Left ventricle myocardium superior (tissue), 1 donor: ENCODE results near the gene NBDY. TPM values are rescaled to one million over a fixed set of nuclear protein-coding genes. Genes with fewer than 3 reads are reported as not detected.
"Not testable (repeated sequence)": the region's sequence is repeated elsewhere in the genome, so short reads cannot be mapped to it uniquely, and the experiment has no call there.

Experiments
- ATAC-seq: fragments of 200-7000 bp; cut with Tn5 transposase; one replicate; pipeline ENCODE4 v1.9.1; 2020; ENCODE audit warnings: mild to moderate bottlenecking, moderate library complexity
- DNase-seq: peaks from one replicate; pipeline ENCODE4 v3.0.0-alpha.2; 2020
- intact Hi-C: fragments of 100-400 bp; cut with micrococcal nuclease; formaldehyde crosslinking; loops from one replicate; pipeline ENCODE4 v1.11.0; 2022
- long read RNA-seq: library from polyadenylated mRNA; unstranded; transcript quantifications from one replicate; pipeline ENCODE4 v2.0.0, GENCODE V29; 2021
- total RNA-seq: library from RNA; stranded (reverse); fragmentation: NEBNext Ultra II Directional; extraction: Animal tissue kit (Norgen Biotek cat#: 25700); gene quantifications from one replicate; pipeline ENCODE4 v1.2.1, GENCODE V29; 2021
- donor health status: DM: no; HTN: yes; CAD: no; lungs with severe emphysema.

Gene NBDY, protein sequence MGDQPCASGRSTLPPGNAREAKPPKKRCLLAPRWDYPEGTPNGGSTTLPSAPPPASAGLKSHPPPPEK
- total RNA-seq, result 22.1 TPM
- long read RNA-seq, transcript NBDY-201 (3 exons, 1,529 nt), result major isoform, 18 of 21 reads
- long read RNA-seq, partial matches to known transcripts, result 0 of 21 reads
- long read RNA-seq, other reads (novel, unspliced or antisense), result 2 of 21 reads

DNA sequence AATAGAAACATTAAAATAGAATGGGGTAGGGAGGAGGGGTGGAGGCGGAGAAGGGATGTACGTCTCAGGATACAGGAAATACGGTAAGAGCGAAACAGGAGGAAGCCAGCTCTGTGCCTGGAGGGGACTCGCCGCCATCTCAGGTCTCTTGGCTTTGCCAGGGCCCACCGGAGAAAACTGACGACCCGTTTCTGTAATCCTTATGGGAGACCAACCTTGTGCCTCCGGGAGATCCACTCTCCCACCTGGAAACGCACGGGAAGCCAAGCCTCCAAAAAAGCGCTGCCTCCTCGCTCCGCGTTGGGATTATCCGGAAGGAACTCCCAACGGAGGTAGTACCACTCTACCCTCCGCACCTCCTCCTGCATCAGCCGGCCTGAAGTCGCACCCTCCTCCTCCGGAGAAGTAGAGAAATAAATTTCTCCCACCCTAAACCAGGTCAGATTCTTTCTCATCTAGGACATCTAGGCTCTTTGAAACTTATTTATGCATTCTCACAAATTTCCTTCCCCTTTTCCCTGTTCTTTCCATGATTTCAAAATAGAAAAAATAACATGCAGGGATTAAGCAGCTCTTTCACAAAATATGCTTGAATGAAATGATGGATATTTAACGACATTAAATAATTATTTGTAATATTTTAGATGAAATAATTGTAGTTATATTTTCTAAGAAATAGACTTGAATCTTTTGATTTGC lies at the start of gene NBDY:
NBDY (plus strand) TSS at position 92 of the 699 bp plus-strand sequence; CDS start at position 203, 111 bp downstream.
- intact Hi-C loops, result no loop called here
- ATAC-seq (peak; percentile 97), DNase-seq (peak; percentile 25)

DNA sequence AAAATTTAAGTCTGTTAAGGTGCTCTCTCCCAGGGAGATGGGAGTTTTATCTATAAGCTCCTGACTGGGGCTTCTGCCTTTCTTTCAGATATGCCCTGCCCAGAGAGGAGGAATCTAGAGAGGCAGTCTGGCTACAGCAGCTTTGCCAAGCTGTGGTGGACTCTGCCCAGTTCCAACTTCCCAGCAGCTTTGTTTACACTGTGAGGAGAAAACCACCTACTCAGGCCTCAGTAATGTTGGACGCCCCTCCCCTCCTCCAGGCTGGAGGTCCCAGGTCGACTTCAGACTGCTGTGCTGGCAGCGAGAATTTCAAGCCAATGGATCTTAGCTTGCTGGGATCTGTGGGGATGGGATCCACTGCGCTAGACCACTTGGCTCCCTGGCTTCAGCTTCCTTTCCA lies 24.5 kb upstream of the NBDY start:
- intact Hi-C loops, DNase-seq, ATAC-seq: not testable (repeated sequence)

DNA sequence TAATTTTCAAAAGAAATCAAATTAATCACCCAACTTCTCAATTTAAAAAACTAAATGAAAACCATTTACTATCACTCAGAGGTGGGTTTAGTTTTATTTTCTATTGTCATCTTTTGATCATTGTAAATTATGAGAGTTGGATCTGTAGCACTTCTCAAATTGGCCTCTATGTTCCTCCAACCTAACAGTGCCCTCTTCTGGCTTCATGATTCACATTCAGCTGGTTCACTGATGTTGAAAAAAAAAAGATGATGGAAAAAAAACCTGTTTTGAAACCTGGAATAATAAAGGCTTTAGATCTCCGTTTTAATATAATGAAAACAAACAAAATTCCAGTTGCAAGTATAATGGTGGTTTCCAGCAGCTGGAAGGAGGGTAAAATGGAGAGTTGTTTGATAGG lies 2.4 kb upstream of the NBDY start:
- no peak for DNase-seq
- intact Hi-C loops, result no loop called here
- no peak for ATAC-seq

DNA sequence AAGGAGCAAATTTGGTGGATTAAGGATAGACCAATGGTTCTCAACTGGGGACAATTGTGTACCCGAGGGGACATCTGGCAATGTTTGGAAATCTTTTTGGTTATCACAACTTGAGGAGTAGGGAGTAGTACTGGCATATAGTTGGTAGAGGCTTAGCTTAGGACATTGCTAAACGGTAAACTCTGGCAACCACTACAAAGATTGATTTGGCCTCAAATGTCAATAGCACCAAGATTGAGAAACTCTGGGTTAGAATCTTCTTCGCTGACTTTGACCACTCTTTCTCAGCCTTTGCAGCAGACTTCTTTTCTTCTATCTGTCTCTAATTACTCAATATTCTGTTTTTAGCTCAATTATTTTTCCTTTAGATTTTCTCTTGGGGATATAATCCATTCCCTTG lies 1.5 kb upstream of the NBDY start:
- intact Hi-C loops, result no loop called here
- ATAC-seq (no peak), DNase-seq (no peak)

DNA sequence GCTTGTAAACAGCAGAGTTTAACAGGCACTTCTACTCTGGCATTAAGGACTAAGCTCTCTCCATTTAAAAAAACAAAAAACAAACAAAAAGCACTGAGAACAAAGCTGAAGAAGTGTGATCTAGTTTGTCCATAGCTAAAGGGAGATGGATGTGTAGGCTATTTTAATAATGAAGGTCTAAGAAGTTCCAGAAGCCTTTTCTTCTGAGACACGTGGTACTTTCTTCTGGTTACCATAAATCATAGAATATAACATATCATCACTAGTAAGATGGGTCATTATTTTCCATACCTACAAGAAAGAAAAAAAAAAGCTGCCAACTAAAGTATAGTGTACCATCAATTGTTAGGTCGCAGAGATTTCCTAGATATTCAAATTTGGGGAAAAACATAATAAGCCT lies 722 bp upstream of the NBDY start:
- DNase-seq, result no peak
- intact Hi-C loops, result no loop called here
- peak; percentile 58 for ATAC-seq

DNA sequence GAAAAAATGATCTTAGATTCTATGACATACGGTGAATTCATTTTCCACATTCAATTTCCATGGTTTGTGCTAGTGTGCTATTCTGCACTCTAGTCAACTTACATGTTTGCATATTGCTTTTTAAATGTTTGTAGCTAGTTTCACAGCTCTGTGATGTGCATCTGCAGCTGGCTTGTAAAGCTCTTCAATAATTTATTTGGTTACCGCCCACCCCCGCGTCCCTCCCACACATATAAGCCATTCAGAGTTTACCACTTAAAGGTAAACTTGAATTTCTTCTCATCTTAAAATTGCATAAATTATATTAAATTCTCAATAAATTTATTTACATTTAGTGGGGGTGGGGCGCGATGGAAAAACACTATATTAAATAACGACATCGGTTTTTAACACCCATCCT lies 291 bp upstream of the NBDY start:
- peak; percentile 41 for ATAC-seq
- no peak for DNase-seq
- intact Hi-C loops, result no loop called here

DNA sequence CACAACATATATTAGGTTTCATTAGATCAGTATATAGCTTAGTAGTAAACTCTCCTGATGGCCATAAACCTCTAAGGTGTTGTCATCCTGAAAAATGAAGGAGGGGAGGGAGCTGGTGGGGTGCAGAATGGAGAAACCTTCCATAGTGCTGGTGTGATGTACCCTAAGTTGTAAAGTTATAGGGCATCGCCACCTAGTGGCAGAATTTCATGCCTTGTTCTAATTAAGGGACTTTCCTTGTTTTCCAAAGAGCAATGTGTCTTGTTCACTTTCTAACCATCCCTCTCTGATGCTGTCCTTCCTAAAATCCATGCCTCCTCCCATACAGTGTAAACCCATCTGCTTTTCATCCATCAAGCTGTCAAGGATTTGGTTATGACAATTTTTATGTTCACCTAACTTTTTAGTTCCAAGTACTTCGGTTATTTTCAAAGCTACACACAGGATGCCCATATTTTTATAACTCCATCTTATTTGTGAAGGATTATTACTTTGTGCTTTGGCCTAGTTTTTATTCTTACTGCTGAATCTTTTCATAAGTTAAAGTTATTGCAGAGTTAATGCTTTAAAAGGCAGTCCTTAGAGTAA lies 4.5 kb downstream of the NBDY start:
- DNase-seq (no peak), ATAC-seq (peak; percentile 48)
- intact Hi-C loops, result no loop called here

DNA sequence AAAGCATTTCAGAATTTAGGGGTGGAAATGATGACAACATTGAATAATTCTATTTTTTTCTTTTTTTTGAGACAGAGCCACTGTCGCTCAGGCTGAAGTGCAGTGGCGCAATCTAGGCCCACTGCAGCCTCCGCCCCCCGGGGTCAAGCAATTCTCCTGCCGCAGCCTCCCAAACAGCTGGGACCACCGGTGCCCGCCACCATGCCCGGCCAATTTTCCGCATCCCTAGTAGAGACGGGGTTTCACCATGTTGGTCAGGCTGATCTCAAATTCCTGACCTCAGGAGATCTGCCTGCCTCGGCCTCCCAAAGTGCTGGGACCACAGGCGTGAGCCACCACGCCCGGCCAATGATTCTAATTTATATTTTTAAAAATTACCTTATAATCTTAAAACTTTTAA lies 7.2 kb downstream of the NBDY start:
- DNase-seq (no peak), ATAC-seq (no peak)
- intact Hi-C loops, result no loop called here

DNA sequence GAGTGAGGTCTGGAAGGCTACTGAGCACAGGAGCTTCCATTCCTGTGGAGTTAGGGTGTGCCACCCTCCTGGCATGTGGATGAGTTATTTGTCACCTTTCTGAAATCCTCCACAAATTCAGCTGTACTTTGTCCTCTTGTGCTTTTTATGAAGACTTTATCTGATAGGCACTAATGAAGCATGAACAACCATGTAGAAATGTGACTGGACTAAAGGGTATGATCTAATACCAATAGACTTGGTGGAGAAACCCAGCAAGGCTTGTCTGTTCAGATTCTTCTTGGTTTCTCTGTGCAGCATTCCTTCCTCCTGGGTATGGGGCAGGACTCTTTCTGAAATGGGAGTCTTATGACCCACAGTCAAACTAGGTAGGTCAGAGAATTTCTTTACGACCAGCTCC lies 9.6 kb downstream of the NBDY start:
- intact Hi-C loops, result no loop called here
- no peak for ATAC-seq
- DNase-seq, result no peak

DNA sequence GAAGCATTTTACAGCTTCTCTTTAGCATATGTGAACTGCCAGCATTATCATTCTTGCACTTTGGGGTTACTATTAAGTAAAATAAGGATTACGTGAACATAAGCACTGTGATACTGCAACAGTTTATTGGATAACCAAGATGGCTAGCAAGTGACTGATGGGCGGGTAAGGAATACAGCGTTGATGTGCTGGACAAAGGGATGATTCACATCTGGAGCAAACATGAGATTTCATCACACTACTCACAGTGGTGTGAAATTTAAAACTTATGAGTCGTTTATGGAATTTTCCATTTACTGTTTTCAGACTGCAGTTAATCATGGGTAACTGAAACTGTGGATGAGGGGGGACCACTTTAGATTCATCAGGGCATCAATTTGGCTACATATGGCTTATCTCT lies 16.0 kb downstream of the NBDY start:
- intact Hi-C loops, result no loop called here
- ATAC-seq (peak; percentile 74), DNase-seq (no peak)

DNA sequence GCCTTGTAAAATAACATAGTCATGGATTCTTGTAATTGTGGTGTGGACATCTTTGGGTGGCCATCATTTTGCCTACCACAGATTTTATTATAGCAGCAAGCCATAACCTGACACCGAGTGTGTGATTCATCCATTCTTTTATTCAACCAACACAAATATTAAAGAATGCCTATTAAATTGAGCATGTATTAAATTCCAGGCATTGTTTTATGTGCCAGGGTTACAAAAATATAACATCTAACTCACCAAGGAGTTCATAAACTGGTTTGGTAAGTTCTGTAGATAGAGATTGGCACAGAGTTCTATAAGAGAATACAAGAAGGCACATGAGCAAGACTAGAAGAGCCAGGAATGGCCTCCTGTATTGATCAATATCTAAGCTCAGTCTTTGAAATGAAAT lies 18.0 kb downstream of the NBDY start:
- no peak for ATAC-seq
- DNase-seq, result no peak
- intact Hi-C loops, result no loop called here

DNA sequence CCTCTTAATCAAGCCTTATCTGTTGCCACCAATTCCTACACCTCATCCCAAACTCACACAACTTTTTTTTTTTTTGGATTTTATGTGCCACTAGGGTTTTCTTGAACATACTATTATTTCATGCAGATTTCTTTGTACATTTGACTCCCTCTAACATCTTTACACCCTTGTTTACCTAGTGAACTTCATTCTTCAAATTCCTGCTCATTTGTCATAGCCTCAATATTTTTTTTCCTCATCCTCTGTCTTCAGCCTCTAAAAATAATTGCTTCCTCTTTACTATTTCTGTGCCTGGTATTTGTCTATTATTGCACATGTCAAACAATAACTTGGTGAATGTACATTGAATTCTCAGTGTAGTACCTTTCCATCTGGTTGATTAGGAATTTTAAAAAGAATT lies 22.0 kb downstream of the NBDY start:
- intact Hi-C loops, result no loop called here
- DNase-seq, result no peak
- ATAC-seq, result no peak

DNA sequence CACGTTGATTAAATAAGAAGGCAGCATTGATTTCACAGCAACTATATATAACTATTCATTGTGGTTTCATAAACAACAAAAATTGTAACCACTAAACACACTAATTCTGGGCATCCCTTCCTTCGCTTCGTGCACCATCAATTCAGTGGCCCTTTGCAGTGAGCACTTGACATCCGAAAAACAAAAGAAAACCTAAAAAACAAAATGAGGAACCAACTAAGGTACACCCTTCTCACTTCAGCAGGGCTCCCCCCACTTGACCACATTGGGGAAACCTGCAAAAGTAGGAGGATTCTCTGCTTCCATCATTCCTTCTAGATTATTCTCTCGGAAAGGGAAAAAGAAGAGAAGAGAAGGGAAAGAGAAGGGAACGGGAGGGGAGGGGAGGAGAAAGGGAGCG lies 28.3 kb downstream of the NBDY start:
- intact Hi-C loops, result no loop called here
- DNase-seq, result no peak

DNA sequence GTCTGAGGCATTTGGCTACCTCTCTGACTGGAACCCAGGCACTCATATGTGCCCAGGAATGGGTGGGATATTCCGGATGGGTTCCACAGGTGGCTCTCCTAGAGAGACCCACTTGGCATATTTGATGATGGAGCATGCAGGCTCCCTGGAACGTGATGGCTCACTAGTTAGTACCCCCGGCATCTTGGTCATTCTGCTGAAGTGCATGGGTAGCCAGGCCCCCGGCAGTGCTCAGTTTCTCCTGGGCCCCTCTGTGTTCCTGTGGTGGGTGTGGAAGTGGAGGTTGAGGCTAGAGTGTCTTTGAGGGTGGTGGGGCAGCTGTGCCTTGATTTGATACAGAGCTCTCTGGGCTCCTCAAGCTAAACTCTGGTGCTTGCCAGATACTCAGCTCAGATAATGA lies 29.4 kb downstream of the NBDY start:
- intact Hi-C loops, result no loop called here
- no peak for DNase-seq
- ATAC-seq, result no peak

More for the DNA sequence above, 28.3 kb downstream of the NBDY start:
- ATAC-seq, result no peak

DNA sequence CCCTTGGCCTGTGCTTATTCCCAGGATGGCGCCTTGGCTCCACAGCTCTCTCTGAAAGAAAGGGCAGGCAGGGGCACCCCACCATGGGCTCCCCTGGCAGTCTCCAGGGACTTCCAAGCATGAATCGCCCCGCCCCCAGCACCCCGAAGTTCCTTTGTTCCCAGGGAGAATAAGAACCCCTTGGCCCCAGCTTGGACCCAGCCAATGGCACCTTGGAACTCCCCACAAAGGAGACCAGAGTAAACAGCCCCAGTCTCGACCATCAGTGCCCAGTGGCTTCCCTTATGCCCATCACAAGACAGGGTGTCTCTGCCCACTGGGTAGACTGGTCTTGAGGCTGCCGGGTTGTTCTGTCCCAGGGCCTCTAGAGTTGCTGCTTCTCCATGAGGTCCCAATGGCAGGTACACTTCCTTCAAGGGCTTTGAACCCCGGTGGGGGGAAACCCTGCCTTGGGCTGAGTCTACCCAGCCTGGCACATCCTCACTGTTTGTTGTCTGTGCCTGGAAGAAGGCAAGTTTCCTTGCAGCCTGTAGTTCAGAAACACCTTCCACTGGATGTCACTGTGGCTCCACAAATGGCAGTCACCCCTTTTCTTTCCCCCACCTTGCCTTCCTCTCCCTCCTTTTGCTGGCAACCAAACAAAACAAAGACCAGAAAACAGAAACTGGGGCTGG lies 30.8 kb downstream of the NBDY start:
- no peak for DNase-seq
- intact Hi-C loops, result no loop called here
- ATAC-seq, result no peak

DNA sequence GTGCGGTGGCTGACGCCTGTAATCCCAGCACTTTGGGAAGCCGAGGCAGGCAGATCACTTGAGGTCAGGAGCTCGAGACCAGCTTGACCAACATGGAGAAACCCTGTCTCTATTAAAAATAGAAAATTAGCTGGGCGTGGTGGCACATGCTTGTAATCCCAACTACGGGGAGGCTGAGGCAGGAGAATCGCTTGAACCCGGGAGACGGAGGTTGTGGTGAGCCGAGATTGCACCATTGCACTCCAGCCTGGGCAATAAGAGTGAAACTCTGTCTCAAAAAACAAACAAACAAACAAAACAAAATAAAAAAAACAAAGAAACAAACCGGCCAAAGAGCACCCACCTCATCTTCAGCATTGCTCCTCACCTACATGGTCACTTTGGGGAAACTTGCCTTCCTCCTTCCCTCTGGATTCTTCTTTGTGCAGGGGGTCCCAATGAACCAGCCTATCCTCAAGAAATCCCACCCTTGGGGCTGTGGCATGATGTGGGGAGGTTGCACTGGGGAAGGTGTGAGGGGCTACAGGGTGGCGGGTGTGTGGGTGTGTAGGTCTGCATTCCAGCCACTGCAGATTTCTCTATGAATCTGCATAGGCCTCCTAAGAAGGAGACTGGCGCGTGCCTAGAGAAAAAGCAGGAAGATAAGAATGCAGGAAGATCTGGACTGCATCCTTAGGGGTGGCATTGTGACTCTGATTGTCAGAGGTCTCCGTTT lies 31.5 kb downstream of the NBDY start:
- DNase-seq, intact Hi-C loops, ATAC-seq: not testable (repeated sequence)

DNA sequence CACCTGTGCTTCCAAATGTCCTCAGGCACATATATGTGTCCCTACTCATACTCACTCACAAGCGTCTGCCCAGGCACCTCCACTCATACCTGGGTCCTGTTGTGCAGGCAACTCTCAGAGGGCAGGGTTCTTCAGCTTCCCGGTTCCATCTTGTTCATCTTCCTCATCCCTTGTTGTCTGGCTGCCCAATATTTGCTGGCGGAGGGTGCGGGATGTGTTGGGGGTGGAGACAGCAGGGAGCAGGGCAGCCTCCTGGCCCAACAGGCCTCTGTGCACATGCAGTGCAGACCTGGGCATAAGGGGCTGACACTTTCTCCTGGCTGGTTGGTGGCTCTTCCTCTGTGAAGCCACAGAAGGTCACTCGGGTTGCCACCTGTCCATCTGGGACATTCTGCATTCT lies 32.1 kb downstream of the NBDY start:
- intact Hi-C loops, result no loop called here
- no peak for ATAC-seq
- no peak for DNase-seq

DNA sequence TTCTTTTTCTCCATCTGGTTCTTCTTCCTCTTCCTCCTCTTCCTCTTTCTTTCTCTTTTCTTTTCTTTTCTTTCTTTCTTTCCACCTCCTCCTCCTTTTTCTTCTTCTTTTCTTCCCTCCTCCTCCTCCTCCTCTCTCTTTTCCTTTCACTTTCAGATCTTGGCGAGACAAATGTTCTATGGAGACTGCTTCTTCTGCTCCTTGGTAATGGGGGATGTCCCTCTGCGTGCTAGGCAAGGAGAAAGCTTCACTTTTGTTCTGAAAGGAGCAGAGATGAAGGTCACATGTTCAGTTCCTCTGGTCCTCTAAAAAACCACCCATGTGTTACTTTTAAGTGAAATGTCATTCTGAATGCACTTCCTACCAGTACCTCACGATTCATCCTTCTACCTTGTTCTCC lies 33.2 kb downstream of the NBDY start:
- ATAC-seq, result no peak
- intact Hi-C loops, result no loop called here

DNA sequence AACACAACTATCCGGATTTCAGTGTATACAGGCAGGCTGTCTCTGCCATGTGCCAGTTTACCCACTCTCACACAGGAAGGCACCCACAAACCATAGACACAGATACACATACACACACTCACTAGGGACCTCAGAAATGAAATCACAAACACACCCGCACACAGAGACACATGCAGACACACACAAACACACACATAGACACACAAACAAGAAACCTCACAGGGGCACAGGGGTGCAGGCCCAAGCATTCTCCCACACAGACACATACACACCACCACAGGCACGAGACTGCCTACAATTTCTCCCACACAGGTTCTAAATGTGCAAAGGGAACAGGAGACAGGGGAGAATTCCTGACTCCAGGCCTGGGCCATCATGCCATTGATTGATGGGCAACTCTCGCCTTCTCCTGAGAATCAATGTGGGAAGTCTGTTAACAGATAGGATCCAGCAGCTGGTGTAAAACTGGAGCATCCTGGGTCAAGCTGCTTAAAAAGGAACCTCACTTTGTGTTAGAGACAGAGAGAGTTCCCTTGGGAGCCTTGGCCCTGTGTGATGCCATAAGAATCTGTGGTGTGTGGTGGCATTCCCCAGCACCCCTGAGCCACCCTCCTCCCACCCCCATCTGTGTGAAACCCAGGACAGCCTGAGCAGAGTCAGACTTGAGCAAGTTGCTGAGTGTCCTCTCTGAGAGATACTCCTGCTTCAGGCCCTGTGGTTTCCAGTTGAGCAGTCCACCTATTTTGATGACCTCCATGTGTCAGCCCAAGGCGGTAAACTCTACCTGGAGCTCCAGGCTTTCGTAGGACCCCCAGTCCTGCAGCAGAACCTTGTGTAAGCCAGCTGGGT lies 33.9 kb downstream of the NBDY start:
- intact Hi-C loops, result no loop called here
- no peak for ATAC-seq
- no peak for DNase-seq

More for the DNA sequence above, 33.2 kb downstream of the NBDY start:
- no peak for DNase-seq
